OCI-LY7 (cell line): ENCODE measurements around the gene CST3. TPM values are rescaled to one million over a fixed set of nuclear protein-coding genes. Genes with fewer than 3 reads are reported as not detected.

Source experiments
- BruUV-seq: library from RNA; stranded (reverse); fragments of 400-500 nt; replicated peaks from 2 replicates; lab custom pipeline; 2021; lab: Mats Ljungman, UMichigan
- CTCF ChIA-PET: fragments of 300-600 bp; sonication (Branson Sonifier 250); formaldehyde crosslinking; loops from one replicate; lab custom pipeline; 2022; ENCODE audit warnings: antibody characterized with exemption; ENCODE audit not compliant: unreplicated experiment; lab: Charles Lee
- POLR2A ChIA-PET: fragments of 300-600 bp; sonication (Branson Sonifier 250); formaldehyde crosslinking; loops from one replicate; lab custom pipeline; 2022; ENCODE audit warnings: antibody characterized with exemption; lab: Charles Lee
- DNase-seq: peaks from one replicate; pipeline ENCODE4 v3.0.0-alpha.2; 2015; ENCODE audit warnings: low spot score
- H2AFZ ChIP-seq: fragments of 200-600 bp; sonication (generic), shearing (Covaris generic); 2 replicates; pipeline ENCODE4 v1.6.1; 2014; ENCODE audit warnings: mild to moderate bottlenecking, antibody characterized with exemption, low read length, moderate library complexity
- H3K27ac ChIP-seq: fragments of 200-600 bp; sonication (generic); 2 replicates; pipeline ENCODE4 v1.5.1; 2014; ENCODE audit warnings: mixed run types, low read depth, mild to moderate bottlenecking, moderate library complexity, low read length, inconsistent platforms; ENCODE audit not compliant: poor library complexity, severe bottlenecking
- H3K36me3 ChIP-seq: fragments of 200-600 bp; sonication (generic); 2 replicates; pipeline ENCODE4 v1.6.1; 2014; ENCODE audit warnings: mild to moderate bottlenecking, antibody characterized with exemption, low read length, moderate library complexity, mixed read lengths; ENCODE audit not compliant: insufficient read depth
- H3K4me1 ChIP-seq: fragments of 200-600 bp; sonication (generic); 2 replicates; pipeline ENCODE4 v1.5.1; 2014; ENCODE audit warnings: mild to moderate bottlenecking, low read length; ENCODE audit not compliant: insufficient read depth, poor library complexity, severe bottlenecking
- H3K4me2 ChIP-seq: fragments of 200-600 bp; sonication (generic); 2 replicates; pipeline ENCODE4 v1.6.1; 2014; ENCODE audit warnings: mild to moderate bottlenecking, low read length
- H3K4me3 ChIP-seq: fragments of 200-600 bp; sonication (generic); 2 replicates; pipeline ENCODE4 v1.5.1; 2014; ENCODE audit warnings: mild to moderate bottlenecking, low read depth, low read length; ENCODE audit not compliant: poor library complexity, severe bottlenecking
- H3K79me2 ChIP-seq: fragments of 200-600 bp; sonication (generic); 2 replicates; pipeline ENCODE4 v1.6.1; 2016; ENCODE audit warnings: low read depth, mild to moderate bottlenecking, low read length, moderate library complexity, mixed read lengths; ENCODE audit not compliant: insufficient read depth
- H3K9me2 ChIP-seq: fragments of 200-600 bp; sonication (generic); 2 replicates; pipeline ENCODE4 v1.6.1; 2016; ENCODE audit warnings: mild to moderate bottlenecking, low read length, mixed read lengths; ENCODE audit not compliant: insufficient read depth
- H3K9me3 ChIP-seq: fragments of 200-600 bp; sonication (generic); 2 replicates; pipeline ENCODE4 v1.6.1; 2014; ENCODE audit warnings: mild to moderate bottlenecking, mixed run types, low read length, mixed read lengths
- H4K20me1 ChIP-seq: fragments of 200-600 bp; sonication (generic); 2 replicates; pipeline ENCODE4 v1.6.1; 2014; ENCODE audit warnings: mild to moderate bottlenecking, antibody characterized with exemption, low read length, moderate library complexity, mixed read lengths; ENCODE audit not compliant: insufficient read depth
- CTCF ChIP-seq: fragments of 200-600 bp; sonication (generic); conservative IDR thresholded peaks from 2 replicates; pipeline ENCODE4 v1.5.1; 2014; ENCODE audit warnings: mild to moderate bottlenecking, antibody characterized with exemption, low read length, moderate library complexity, mixed read lengths
- EZH2phosphoT487 ChIP-seq: fragments of 200-600 bp; sonication (generic); IDR thresholded peaks from 2 replicates; pipeline ENCODE4 v1.6.1; 2018; ENCODE audit warnings: low read depth, borderline replicate concordance, mild to moderate bottlenecking, mixed run types, antibody characterized with exemption, low read length, moderate library complexity, mixed read lengths
- intact Hi-C: fragments of 100-400 bp; cut with micrococcal nuclease; formaldehyde crosslinking; loops from one replicate; pipeline ENCODE4 v1.10.0; 2022; ENCODE audit not compliant: unreplicated experiment
- total RNA-seq, 2 experiments: library from RNA; depleted of rRNA in 1 of 2; stranded (reverse); fragments of >200 nt in 1 of 2; shearing (Covaris generic) in 1 of 2; gene quantifications; 2 replicates each; pipeline ENCODE4 v1.2.3, GENCODE V29; 2014 to 2022

Gene CST3
- total RNA-seq, 2 experiments from 2014 or later = not detected

DNA sequence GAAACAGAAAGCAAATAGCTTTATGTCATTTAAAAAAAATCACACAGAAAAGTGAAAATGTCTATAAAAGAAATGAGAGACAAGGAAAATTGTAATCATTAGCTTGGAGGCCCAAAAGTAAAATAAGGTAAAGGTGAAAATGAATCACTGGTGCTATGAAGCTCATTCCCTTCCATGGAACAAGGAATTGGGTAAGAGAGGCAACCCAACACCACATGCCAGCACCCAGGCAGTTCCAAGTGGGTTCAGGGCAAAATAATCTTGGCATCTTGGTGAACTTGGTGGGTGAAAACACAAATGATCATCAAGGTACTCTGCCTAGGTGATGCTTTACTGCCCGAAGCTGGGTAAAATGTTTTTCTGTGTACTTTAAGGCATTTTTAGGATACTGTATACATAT, 34.4 kb upstream of the CST3 start:
- CTCF ChIA-PET = no interaction called here
- H3K4me2 ChIP-seq = no peak overlapping the region

DNA sequence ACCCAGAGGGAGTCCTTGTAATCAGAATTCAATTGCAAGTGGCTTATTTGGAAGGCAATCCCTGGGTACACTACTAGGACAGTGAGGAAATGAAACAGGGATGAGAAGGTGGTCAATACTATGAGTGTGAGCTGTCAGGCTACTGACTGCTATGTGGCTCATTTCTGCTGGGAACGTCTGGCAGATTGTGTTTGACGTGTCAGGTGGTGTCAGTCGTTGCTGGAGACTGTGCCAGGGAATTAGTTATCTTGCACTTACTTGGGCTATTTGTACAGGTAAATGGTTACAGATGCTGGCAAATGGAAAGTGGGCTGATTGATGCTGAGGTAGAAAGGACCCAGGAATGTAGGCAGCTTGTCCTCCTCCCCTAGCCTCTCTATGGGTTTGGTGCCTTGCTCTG, 33.7 kb upstream of the CST3 start:
- Histone ChIP-seq H3K4me1 (no peaks in the 10 kb centered on the region), H4K20me1 (no peaks in the 10 kb centered on the region), H3K4me3 (no peak overlapping the region), H3K9me3 (no peaks in the 10 kb centered on the region), H3K36me3 (no peaks in the 10 kb centered on the region), H3K79me2 (no peaks in the 10 kb centered on the region), H3K9me2 (no peaks in the 10 kb centered on the region), H2AFZ (no peak overlapping the region), H3K27ac (no peak overlapping the region), H3K4me2 (no peak overlapping the region)
- no peak for DNase-seq
- no TSS peak for BruUV-seq
- no peak for TF ChIP-seq EZH2phosphoT487
- TF ChIP-seq CTCF = no peak
- ChIA-PET CTCF (no interaction called here), POLR2A (no interaction called here)
- intact Hi-C loops = no loop called here

More for the DNA sequence above, 34.4 kb upstream of the CST3 start:
- Histone ChIP-seq H4K20me1 (no peaks in the 10 kb centered on the region), H3K4me1 (no peaks in the 10 kb centered on the region), H2AFZ (no peak overlapping the region), H3K9me2 (no peaks in the 10 kb centered on the region), H3K27ac (no peak overlapping the region), H3K36me3 (no peaks in the 10 kb centered on the region), H3K79me2 (no peaks in the 10 kb centered on the region), H3K4me3 (no peak overlapping the region), H3K9me3 (no peaks in the 10 kb centered on the region)
- no TSS peak for BruUV-seq
- intact Hi-C loops = no loop called here
- no peak for DNase-seq
- TF ChIP-seq CTCF (no peak), EZH2phosphoT487 (no peak)
- POLR2A ChIA-PET = interaction anchor here (0.6 kb wide), 1 partner anchor 711 kb away, joined by 3 read pairs; no protein-coding TSS in a partner anchor

DNA sequence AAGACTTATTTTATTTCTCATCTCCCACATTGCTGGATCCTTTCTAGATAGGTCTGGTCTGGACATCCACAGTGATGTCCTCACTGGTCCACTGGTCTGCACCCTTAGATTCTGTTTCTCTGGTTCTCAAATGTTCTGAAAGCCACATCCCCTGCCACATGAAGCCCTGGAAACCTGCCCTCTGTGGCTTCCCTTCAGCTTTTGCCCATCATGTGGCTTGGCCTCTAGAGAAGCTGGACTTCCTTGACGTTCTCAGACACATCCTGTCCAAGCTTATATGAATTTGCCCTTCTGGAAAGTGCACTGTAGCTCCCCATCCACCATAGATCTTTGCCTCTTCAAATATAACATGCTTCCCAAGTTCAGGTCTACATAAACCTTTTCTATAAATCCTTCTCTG, 32.6 kb upstream of the CST3 start:
- POLR2A ChIA-PET = no interaction called here
- H3K27ac ChIP-seq = no peak overlapping the region
- BruUV-seq = no TSS peak

More for the DNA sequence above, 32.6 kb upstream of the CST3 start:
- Histone ChIP-seq H3K4me3 (no peak overlapping the region), H4K20me1 (no peaks in the 10 kb centered on the region), H3K4me2 (no peak overlapping the region), H3K79me2 (no peaks in the 10 kb centered on the region), H3K4me1 (no peaks in the 10 kb centered on the region), H2AFZ (no peak overlapping the region), H3K9me2 (no peaks in the 10 kb centered on the region), H3K9me3 (no peaks in the 10 kb centered on the region), H3K36me3 (no peaks in the 10 kb centered on the region)
- TF ChIP-seq EZH2phosphoT487 = no peak
- no peak for TF ChIP-seq CTCF
- CTCF ChIA-PET = no interaction called here
- intact Hi-C loops = no loop called here
- no peak for DNase-seq
